Tibial nerve (tissue), 4 donors: ENCODE data around the gene SMCO2. TPM values are rescaled to one million over a fixed set of nuclear protein-coding genes. Genes with fewer than 3 reads are reported as not detected.
A peak's percentile ranks its signal among the peaks of the same experiment; 100 is the strongest.
"Not testable (repeated sequence)": the region's sequence is repeated elsewhere in the genome, so short reads cannot be mapped to it uniquely, and the experiment has no call there.

ENCODE experiments used
- DNase-seq, 2 donors: peaks; one replicate each; pipeline ENCODE4 v3.0.0-alpha.2; 2019; ENCODE audit warnings: low spot score in 2 of 2
- H3K27ac ChIP-seq, 4 donors: fragments of 200-600 bp; sonication (generic) in 3 of 4; one replicate each; pipeline ENCODE4 v1.5.1; 2017 to 2019; ENCODE audit warnings: mild to moderate bottlenecking in 1 of 4
- H3K27me3 ChIP-seq, 2 donors: fragments of 200-600 bp; sonication (generic) in 1 of 2; one replicate each; pipeline versions ENCODE4 v1.5.1 to v1.6.0; 2017 to 2019
- H3K36me3 ChIP-seq, 3 donors: fragments of 200-600 bp; sonication (generic); one replicate each; pipeline ENCODE4 v1.5.1; 2018 to 2019
- H3K4me1 ChIP-seq, 4 donors: fragments of 200-600 bp; sonication (generic) in 3 of 4; one replicate each; pipeline ENCODE4 v1.5.1; 2017 to 2019
- H3K4me3 ChIP-seq, 4 donors: fragments of 200-600 bp; sonication (generic) in 3 of 4; one replicate each; pipeline ENCODE4 v1.5.1; 2017 to 2019; ENCODE audit warnings: mild to moderate bottlenecking in 1 of 4, moderate library complexity in 1 of 4
- H3K9me3 ChIP-seq, 4 donors: fragments of 200-600 bp; sonication (generic) in 3 of 4; one replicate each; pipeline ENCODE4 v1.5.1; 2017 to 2019
- CTCF ChIP-seq, 5 experiments: fragments of 200-600 bp in 3 of 5; fragments of 450-650 bp in 2 of 5; sonication (generic) in 3 of 5; IDR thresholded peaks; one replicate each; pipeline ENCODE4 v1.5.1; 2016 to 2019; ENCODE audit warnings: antibody characterized with exemption in 5 of 5, mild to moderate bottlenecking in 3 of 5, moderate library complexity in 2 of 5
- EP300 ChIP-seq, 2 donors: sonication (generic); formaldehyde crosslinking; IDR thresholded peaks; one replicate each; pipeline ENCODE4 v1.6.1; 2017; ENCODE audit warnings: antibody characterized with exemption in 2 of 2, mild to moderate bottlenecking in 1 of 2
- POLR2A ChIP-seq, 2 donors: fragments of 450-650 bp; IDR thresholded peaks; one replicate each; pipeline ENCODE4 v1.6.1; 2017; ENCODE audit warnings: antibody characterized with exemption in 2 of 2, mild to moderate bottlenecking in 2 of 2, moderate library complexity in 2 of 2
- WGBS, 2 donors: methylation state at CpG; one replicate each; pipeline ENCODE4 v1.1.5; 2018; 5-methylcytosine and 5-hydroxymethylcytosine counted together
- total RNA-seq, 4 donors: library from RNA; depleted of rRNA; stranded (reverse); fragments of >200 nt; gene quantifications; one replicate each; pipeline ENCODE4 v1.1.0, GENCODE V29; 2016

Gene SMCO2
- total RNA-seq, 4 donors from 2014 or later, result not detected

- Histone ChIP-seq H3K27me3 (no peaks in the 10 kb centered on the region), H3K4me1 (peaks cover 0 to 52% (median 14%) of the 10 kb centered on the region in 4 donors), H3K9me3 (no peaks in the 10 kb centered on the region), H3K4me3 (no peak overlapping the region), H3K36me3 (no peaks in the 10 kb centered on the region), H3K27ac (no peak overlapping the region)
- no peak for DNase-seq
- 40 to 48% methylated on average over 5 of the region's 5 CpGs for WGBS, 2 donors
- no peak for TF ChIP-seq EP300 (IDR thresholded peaks at IDR 0.05)
- TF ChIP-seq CTCF (IDR thresholded peaks at IDR 0.05), result no peak
- no peak for TF ChIP-seq POLR2A (IDR thresholded peaks at IDR 0.05)
Observed at GRCh38 chr12:27542628-27543027, 96.1 kb downstream of the SMCO2 start.

GRCh38 chr12:27544858-27545257 lies 98.3 kb downstream of the SMCO2 start:
- H3K4me1 ChIP-seq, result peaks cover 0 to 54% (median 15%) of the 10 kb centered on the region in 4 donors
- 97 to 100% methylated on average over 1 of the region's 1 CpG for WGBS, 2 donors
- not testable (repeated sequence) for H3K27ac ChIP-seq, H3K4me3 ChIP-seq, H3K36me3 ChIP-seq, H3K27me3 ChIP-seq, H3K9me3 ChIP-seq, DNase-seq

DNA sequence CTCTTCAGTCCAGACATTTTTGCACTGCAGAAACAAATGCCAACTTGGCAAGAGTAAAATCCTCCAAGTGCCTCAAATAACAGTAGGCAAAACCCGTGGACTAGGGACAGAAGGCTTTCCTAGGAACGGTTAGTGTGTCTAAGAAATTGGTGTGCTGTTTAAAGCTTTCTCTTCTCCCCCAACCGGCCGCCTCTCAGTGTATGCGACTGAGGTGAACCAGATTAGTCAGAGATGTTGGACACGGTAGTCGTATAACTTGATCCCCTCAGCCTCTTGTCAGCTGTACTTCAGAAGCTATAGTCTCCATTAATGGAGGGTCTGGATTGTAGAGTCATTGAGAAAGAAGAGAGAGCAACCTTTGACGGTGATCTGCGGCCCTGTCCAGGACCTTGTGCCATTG lies 99.1 kb downstream of the SMCO2 start:
- no peaks in the 10 kb centered on the region for H3K36me3 ChIP-seq
- TF ChIP-seq POLR2A (IDR thresholded peaks at IDR 0.05) (no peak), EP300 (IDR thresholded peaks at IDR 0.05) (no peak), CTCF (IDR thresholded peaks at IDR 0.05) (no peak)
- DNase-seq, result no peak
- no peaks in the 10 kb centered on the region for H3K27me3 ChIP-seq
- no peaks in the 10 kb centered on the region for H3K9me3 ChIP-seq
- peaks cover 0 to 62% (median 23%) of the 10 kb centered on the region in 4 donors for H3K4me1 ChIP-seq
- 73 to 83% methylated on average over 9 of the region's 9 CpGs for WGBS, 2 donors
- H3K4me3 ChIP-seq, result no peak overlapping the region
- peak overlapping the region in 1 of 4 donors; percentile 2 for H3K27ac ChIP-seq

GRCh38 chr12:27547592-27547991 lies 101.1 kb downstream of the SMCO2 start:
- Histone ChIP-seq H3K36me3 (no peaks in the 10 kb centered on the region), H3K4me1 (peaks cover 0 to 70% (median 33%) of the 10 kb centered on the region in 4 donors), H3K27ac (no peak overlapping the region), H3K9me3 (no peaks in the 10 kb centered on the region), H3K4me3 (no peak overlapping the region), H3K27me3 (no peaks in the 10 kb centered on the region)
- TF ChIP-seq POLR2A (IDR thresholded peaks at IDR 0.05), result no peak
- TF ChIP-seq EP300 (IDR thresholded peaks at IDR 0.05), result no peak
- no peak for TF ChIP-seq CTCF (IDR thresholded peaks at IDR 0.05)
- WGBS, 2 donors, result 80 to 95% methylated on average over 5 of the region's 5 CpGs
- DNase-seq, result no peak

- WGBS, 2 donors, result 87 to 93% methylated on average over 8 of the region's 8 CpGs
- no peak for DNase-seq
- Histone ChIP-seq H3K4me1 (peaks cover 0 to 77% (median 35%) of the 10 kb centered on the region in 4 donors), H3K27ac (peak overlapping the region in 2 of 4 donors; percentile 76 to 91), H3K27me3 (no peaks in the 10 kb centered on the region), H3K9me3 (no peaks in the 10 kb centered on the region), H3K36me3 (no peaks in the 10 kb centered on the region), H3K4me3 (no peak overlapping the region)
- TF ChIP-seq CTCF (IDR thresholded peaks at IDR 0.05) (no peak), EP300 (IDR thresholded peaks at IDR 0.05) (no peak), POLR2A (IDR thresholded peaks at IDR 0.05) (no peak)
Observed at GRCh38 chr12:27548301-27549199, 102.0 kb downstream of the SMCO2 start.
